Activated CD8-positive, alpha-beta memory T cell treated with anti-CD3 and anti-CD28 coated beads for 24 hours (primary cell): Measurements from ENCODE around the gene NVL.

ENCODE experiments used
- DNase-seq: peaks from one replicate; pipeline ENCODE4 v3.0.0-alpha.2; 2020

Gene NVL

GRCh38 chr1:224192082-224192788, 137.7 kb downstream of the NVL start:
- DNase-seq = no peak

- no peak for DNase-seq
Observed at GRCh38 chr1:224189561-224189960, 140.4 kb downstream of the NVL start.

DNA sequence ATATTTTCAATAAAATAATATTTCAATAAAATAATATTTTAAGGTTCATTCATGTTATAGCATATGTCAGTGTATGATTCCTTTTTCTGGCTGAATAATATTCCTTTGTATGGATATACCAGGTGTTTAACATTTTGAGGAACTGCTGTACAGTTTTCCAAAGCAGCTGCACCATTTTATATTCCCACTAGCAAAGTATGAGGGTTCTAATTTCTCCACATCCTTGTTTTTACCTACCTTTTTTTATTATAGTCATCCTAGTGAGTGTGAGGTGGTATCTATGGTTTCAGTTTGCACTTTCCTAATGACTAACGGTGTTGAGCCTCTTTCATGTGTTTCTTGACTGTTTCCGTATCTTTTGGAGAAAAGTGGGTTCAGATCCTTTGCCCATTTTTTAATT, 141.7 kb downstream of the NVL start:
- DNase-seq = no peak

- DNase-seq = no peak
Observed at GRCh38 chr1:224185208-224185607, 144.8 kb downstream of the NVL start.

DNA sequence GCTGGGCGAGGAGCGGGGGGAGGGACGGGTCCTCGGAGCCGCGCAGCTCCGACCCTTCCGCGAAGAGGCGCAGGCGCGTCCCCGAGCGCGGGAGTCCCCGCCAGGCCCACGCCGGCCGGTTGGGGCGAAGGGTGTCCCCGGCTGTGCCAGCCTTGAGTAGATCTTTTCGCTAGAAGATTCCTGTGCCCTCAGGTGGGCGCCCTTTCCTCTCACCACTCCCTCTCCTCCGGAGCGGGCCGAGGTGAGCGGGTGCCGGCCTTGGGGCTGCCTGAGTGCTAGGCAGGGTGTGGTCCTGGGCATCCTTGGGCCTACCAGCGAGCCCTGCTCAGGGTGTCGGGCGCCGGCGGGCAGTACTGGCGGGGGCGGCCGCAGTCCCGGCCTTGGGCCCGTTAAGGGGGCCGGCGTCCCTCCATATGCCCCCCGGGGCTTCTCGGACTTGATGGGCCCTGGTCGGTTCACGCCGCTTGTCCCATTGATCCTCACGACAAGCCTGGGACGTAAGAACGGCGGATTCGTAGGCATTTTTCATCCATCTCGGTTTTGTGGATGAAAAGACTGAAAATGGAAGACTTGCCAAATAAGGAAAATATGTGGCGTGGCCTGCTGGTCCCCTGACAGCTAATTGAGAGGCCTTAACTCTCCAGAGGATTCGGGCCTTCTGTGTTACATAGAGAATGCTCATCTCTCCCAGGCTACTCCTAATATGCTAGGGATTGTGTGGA, 146.2 kb downstream of the NVL start:
- peak; percentile 86 for DNase-seq

DNA sequence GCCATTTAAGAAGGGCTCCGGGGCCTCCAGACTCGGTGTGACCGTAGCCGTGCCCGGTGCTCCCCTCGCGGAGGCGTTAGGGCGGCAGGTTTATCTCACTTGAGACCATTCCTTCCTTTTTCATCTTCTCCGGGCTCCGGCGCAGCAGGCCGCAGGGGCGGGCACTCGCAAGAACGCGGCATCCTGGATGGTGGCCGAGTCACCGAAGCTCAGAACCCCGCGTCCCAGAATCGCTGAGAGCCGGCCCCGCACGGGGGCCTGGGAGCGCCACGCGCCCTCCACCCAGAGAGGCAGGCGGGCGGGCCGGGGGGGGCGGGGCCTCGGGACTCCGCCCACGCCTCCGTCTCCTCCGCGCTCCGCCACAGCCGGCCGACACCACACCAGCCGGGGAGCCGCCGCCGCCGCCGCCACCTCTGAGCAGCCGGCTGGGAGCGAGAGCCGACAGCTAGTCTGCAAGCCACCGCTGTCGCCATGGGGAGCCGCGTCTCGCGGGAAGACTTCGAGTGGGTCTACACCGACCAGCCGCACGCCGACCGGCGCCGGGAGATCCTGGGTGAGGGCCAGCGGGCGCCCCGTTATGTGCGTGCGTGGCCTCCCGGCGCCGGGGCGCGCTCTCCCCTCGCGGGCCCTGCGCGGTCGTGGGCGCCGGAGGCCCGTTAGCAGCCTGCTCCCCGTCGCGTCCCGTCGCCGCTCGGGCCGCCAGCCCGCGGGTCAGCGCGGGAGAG, 146.9 kb downstream of the NVL start, which contains the start of gene DEGS1:
TSS of gene DEGS1 (plus strand) at position 375 of the 725 bp plus-strand sequence. CDS start at position 472, 97 bp downstream.
- peak; percentile 92 for DNase-seq

- peak; percentile 75 for DNase-seq
Observed at GRCh38 chr1:224182057-224182865, 147.7 kb downstream of the NVL start.

- DNase-seq = peak; percentile 44
Observed at GRCh38 chr1:224181453-224181810, 148.5 kb downstream of the NVL start.

GRCh38 chr1:224180783-224181452, 149.1 kb downstream of the NVL start:
- peak; percentile 46 for DNase-seq

DNA sequence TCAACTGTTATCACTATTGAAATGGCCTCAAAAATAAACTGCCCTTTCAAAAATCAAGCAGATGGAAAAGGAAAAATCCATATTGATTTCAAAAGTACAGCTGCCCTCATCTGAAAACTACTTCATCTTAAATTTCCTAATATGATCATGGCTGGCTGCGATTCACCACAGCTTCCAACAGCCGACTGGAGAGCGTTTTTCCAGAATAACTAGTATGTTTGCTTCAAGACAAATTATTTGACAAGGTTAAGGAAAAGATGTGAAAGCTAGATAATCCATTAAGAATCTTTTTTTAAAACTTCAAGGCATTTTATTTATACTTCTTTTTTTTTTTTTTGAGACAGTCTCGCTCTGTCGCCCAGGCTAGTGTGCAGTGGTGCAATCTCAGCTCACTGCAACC, 151.1 kb downstream of the NVL start:
- no peak for DNase-seq

DNA sequence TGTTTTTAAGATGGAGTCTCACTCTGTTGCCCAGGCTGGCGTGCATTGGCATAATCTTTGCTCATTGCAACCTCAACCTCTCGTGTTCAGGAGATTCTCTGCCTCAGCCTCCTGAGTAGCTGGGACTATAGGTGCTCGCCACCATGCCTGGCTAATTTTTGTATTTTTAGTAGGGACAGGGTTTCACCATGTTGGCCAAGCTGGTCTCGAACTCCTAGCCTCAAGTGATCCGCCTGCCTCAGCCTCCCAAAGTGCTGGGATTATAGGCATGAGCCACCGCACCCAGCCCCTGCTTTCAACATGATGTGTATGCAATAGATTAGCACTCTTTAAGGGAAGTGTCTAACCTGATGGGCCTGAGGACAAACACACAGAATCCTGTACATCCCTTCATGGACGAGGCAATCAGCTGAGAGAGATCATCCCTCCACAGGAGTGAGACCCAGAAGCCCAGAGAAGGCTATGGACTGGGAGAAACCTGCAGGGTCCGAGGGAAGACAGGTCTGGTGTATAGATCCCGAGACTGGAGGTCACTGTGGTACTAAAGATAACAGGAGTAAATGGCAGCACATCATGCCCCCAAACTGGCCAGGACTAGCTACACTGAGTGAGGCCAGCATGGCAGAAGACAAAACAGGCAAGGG, 152.5 kb downstream of the NVL start:
- DNase-seq = peak; percentile 51
